Naive B cell (primary cell): ENCODE measurements around the gene EFNA2. TPM values are rescaled to one million over a fixed set of nuclear protein-coding genes. Genes with fewer than 3 reads are reported as not detected.

Source experiments
- ATAC-seq, 2 donors: fragments of 150-1000 bp; cut with Tn5 transposase; 2 replicates each; pipeline ENCODE4 v1.10.0; 2021; ENCODE audit warnings: low read depth in 2 of 2, mild to moderate bottlenecking in 2 of 2, moderate library complexity in 2 of 2
- DNase-seq: peaks from one replicate; pipeline ENCODE4 v3.0.0; 2022
- H3K27ac Mint-ChIP-seq, 6 donors: one replicate each; pipeline ENCODE4 v1.8.0; 2020 to 2022; ENCODE audit warnings: mild to moderate bottlenecking in 6 of 6, mixed read lengths in 6 of 6, moderate library complexity in 5 of 6, inconsistent platforms in 2 of 6
- H3K27me3 Mint-ChIP-seq, 3 donors: one replicate each; pipeline ENCODE4 v1.8.0; 2021 to 2022; ENCODE audit warnings: mixed read lengths in 3 of 3, mild to moderate bottlenecking in 1 of 3
- H3K36me3 Mint-ChIP-seq, 2 donors: one replicate each; pipeline ENCODE4 v1.8.0; 2020 to 2022; ENCODE audit warnings: mixed read lengths in 2 of 2, inconsistent platforms in 1 of 2, mild to moderate bottlenecking in 1 of 2
- H3K4me1 Mint-ChIP-seq, 3 donors: one replicate each; pipeline ENCODE4 v1.8.0; 2020 to 2022; ENCODE audit warnings: mixed read lengths in 3 of 3, inconsistent platforms in 1 of 3, mild to moderate bottlenecking in 1 of 3, moderate library complexity in 1 of 3
- H3K4me3 Mint-ChIP-seq, 8 donors: one replicate each; pipeline ENCODE4 v1.8.0; 2020 to 2022; ENCODE audit warnings: mild to moderate bottlenecking in 8 of 8, mixed read lengths in 8 of 8, moderate library complexity in 8 of 8, inconsistent platforms in 2 of 8
- H3K9me3 Mint-ChIP-seq, 7 donors: one replicate each; pipeline ENCODE4 v1.8.0; 2020 to 2022; ENCODE audit warnings: mixed read lengths in 7 of 7, mild to moderate bottlenecking in 5 of 7, inconsistent platforms in 2 of 7, moderate library complexity in 1 of 7
- polyA plus RNA-seq, 6 donors: library from polyadenylated mRNA; unstranded; fragments of 300-500 nt; fragmentation: Illumina TruSeq; gene quantifications; one replicate each; pipeline ENCODE4 v1.2.3, GENCODE V29; 2021; ENCODE audit warnings: low read depth in 6 of 6

EFNA2 gene
- polyA plus RNA-seq, 6 donors from 2014 or later, result not detected

DNA sequence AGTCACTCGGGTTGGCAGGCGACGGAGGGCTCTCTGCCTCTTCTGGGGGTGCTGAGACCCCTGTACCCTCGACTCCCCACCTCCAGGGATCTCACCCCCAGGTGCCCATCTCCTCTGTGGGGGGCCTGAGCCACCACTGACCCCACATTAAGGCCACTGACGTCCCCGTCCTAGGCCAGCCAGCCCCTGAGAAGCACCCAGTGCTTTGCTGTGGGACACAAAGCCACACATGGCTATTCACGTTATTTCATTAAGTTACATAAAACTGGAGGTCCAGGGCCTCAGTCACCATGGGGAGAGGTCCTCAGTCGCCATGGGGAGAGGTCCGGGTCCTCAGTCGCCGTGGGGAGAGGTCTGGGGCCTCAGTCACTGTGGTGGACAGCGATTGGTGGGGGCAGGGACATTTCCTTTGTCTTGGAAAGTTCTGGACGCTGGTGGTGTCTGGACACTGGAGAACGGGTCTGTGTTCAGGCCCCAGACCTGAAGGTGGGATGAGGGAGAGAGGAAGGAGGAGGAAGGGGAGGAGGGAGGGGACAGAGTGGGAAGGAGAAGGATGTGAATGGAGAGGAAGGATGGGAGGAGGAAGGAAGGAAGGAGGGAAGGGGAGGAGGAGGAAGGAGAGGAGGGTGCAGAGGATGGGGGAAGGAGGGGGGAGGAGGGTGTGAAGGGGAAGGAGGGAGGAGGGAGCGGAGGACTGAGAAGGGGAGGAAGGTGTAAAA is 3.9 kb upstream of the EFNA2 start:
- no peak for DNase-seq
- Mint-ChIP-seq H3K36me3 (no peaks in the 10 kb centered on the region), H3K27ac (peak overlapping the region in 1 of 6 donors; percentile 28), H3K4me1 (peaks cover 23 to 37% (median 31%) of the 10 kb centered on the region in 3 donors), H3K27me3 (peaks cover 11 to 33% (median 20%) of the 10 kb centered on the region in 3 donors), H3K9me3 (no peaks in the 10 kb centered on the region), H3K4me3 (no peak overlapping the region)
- ATAC-seq, result no peak

DNA sequence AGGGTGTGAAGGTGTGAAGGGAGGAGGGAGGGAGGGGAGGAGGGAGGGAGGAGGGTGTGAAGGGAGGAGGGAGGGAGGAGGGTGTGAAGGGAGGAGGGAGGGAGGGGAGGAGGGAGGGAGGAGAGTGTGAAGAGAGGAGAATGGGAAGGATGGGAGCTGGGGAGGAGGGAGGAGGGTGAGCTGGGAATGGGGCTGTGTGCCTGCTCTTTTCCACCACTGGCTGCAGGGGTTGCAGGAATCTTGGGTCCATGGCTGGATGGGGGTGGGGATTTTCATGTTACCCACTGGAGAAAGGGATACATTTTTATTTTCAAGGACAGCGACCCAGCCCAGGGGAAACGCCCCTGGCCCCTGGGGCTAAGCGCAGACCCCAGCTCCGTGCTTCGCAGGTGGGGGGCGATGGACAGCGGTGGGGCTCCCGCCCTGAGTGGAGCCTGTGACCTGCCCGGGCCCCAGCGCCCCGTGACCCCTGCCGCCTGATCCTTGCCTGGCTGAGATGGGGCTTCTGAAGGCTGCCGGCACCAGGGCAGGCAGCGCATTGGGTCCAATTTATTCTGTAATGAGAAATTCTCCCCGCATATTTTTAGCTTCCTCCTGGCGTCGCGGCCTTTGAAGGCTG is 3.0 kb upstream of the EFNA2 start:
- ATAC-seq, result no peak
- DNase-seq, result no peak
- no peaks in the 10 kb centered on the region for H3K9me3 Mint-ChIP-seq
- H3K27me3 Mint-ChIP-seq, result peaks cover 11 to 40% (median 21%) of the 10 kb centered on the region in 3 donors
- no peak overlapping the region for H3K27ac Mint-ChIP-seq
- H3K4me3 Mint-ChIP-seq, result no peak overlapping the region
- H3K36me3 Mint-ChIP-seq, result no peaks in the 10 kb centered on the region
- peaks cover 20 to 34% (median 28%) of the 10 kb centered on the region in 3 donors for H3K4me1 Mint-ChIP-seq

DNA sequence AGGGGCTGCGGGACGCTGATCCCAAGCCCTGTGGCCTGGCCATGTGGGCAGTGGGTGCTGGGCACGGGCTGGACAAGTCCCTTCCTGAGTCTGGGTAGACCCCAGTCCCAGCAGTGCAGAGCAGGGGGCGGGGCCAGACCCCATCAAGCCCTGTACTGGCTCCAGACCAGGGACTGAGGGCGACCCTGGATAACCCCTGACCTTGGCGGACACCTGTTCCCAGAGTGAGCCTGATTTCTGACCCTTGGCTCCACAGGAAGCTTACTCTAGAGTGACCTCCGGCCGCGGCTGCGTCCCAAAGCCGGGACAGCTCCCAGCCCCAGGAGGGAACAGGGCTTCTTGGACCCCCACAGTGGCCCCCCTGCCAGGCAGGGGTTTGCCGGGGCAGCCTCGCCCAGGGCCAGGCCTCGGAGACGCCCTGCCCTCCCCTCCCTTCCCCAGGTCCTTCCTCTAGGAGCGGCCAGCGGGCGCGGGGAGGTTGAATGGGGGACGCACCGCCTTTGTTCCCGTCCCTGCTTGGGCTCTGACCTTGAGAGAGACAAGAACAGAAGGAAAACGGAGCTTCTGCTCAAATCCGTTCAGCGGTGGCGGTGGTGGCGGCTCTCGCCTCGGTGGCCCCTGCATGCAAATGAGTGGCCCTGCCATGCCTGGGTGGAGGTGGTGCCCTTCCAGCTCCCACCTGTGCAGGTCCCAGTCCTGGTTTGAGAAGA is 2.3 kb upstream of the EFNA2 start:
- Mint-ChIP-seq H3K4me3 (peak overlapping the region in 1 of 8 donors; percentile 51), H3K27ac (no peak overlapping the region), H3K9me3 (no peaks in the 10 kb centered on the region), H3K4me1 (peaks cover 14 to 28% (median 28%) of the 10 kb centered on the region in 3 donors), H3K36me3 (no peaks in the 10 kb centered on the region), H3K27me3 (peaks cover 11 to 46% (median 21%) of the 10 kb centered on the region in 3 donors)
- DNase-seq (no peak), ATAC-seq (no peak)

DNA sequence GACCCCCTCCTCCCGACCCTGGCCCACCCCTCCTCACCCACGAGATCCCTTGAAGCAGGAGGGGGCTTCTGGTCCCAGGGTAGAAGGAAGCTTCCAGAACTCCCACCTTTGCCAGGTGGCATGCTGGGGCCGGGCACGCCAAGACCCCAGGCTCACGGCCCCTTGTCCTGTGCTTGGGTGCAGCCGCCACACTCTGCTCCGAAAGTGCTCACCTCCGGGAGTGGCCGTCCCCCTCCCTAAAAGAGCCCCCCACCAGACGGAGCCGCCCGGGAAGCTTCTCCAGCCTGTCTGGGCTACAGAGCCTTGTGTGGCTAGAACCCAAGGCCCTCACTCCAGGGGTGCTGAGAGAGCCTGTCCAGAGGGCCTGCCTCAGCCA is 1.8 kb upstream of the EFNA2 start:
- Mint-ChIP-seq H3K27me3 (peaks cover 12 to 50% (median 22%) of the 10 kb centered on the region in 3 donors), H3K9me3 (no peaks in the 10 kb centered on the region), H3K4me3 (peak overlapping the region in 5 of 8 donors; percentile 29 to 82 (median 61)), H3K4me1 (peaks cover 14 to 28% (median 26%) of the 10 kb centered on the region in 3 donors), H3K36me3 (no peaks in the 10 kb centered on the region), H3K27ac (no peak overlapping the region)
- DNase-seq (no peak), ATAC-seq (no peak)

DNA sequence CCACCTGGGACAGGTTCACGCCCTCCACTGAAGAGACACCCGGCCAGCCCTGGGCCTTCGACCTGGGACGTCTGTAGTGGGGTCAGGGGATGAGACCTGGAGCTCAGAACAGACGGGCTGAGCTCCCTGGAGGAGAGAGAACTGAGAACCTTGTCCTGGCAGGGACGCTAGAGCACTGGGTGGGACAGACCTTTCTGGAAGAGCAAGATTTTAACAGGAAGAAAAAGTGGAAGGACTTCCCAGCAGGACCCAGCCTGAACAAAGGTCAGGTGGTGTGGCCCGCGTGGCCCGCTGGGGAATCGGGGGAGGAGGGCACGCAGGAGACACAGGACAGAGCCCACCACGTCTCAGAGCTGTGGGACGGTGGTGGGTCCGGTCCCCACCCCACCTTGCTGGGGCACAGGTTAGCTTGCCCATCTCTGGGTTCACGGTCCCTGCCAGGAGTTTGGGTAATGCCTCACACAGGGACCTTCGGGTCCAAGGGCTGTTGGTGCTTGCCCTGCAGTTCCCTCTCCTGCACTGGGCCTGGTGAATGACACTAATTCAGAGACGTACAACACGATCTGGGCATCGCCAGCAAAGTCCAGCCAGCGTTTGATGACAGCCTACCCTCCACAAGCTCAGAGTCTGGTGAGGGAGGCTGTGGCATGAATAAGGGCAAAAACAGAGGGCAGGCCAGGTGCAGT is 1.2 kb upstream of the EFNA2 start:
- Mint-ChIP-seq H3K36me3 (no peaks in the 10 kb centered on the region), H3K4me1 (peaks cover 14 to 28% (median 21%) of the 10 kb centered on the region in 3 donors), H3K27ac (no peak overlapping the region), H3K27me3 (peaks cover 16 to 56% (median 27%) of the 10 kb centered on the region in 3 donors), H3K4me3 (peak overlapping the region in 7 of 8 donors; percentile 4 to 82 (median 68)), H3K9me3 (no peaks in the 10 kb centered on the region)
- ATAC-seq, result no peak
- no peak for DNase-seq

DNA sequence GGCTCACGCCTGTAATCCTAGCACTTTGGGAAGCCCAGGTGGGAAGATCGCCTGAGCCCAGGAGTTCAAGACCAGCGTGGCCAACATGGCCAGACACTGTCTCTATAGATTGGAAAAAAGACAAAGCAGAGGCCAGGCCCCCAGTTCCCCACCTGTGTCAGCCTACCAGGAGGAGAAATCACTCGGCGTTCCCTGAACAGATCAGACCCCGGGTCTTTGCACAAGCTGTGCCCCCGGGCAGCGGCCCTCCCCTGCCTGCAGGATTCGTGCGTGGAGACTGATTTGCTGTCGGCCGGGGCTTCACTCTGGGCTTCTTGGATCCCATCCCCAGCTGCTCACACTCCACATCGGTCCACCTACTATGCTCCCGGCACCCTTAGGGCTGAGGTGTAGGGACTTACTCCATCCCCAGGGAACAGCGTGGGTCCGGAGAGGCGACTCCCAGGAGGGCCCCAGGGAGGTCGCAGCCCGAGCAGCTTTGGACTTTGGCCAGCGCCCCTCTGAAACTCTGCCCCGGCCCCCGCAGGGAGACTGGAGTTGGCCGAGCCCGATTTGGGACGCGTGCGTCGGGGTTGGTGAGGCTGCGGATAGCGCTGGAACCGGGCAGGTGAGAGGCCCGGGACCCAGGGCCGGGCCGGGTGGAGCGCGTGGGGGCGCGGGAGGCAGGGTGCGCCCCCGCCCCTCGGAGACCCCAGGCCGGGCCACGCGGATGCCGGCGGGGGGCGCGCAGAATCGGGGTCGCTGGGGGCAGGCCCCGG is 515 bp upstream of the EFNA2 start:
- no peaks in the 10 kb centered on the region for H3K9me3 Mint-ChIP-seq
- peaks cover 16 to 63% (median 33%) of the 10 kb centered on the region in 3 donors for H3K27me3 Mint-ChIP-seq
- H3K4me1 Mint-ChIP-seq, result peaks cover 11 to 21% (median 13%) of the 10 kb centered on the region in 3 donors
- no peak for ATAC-seq
- peak overlapping the region; percentile 4 to 75 (median 64) for H3K4me3 Mint-ChIP-seq
- H3K27ac Mint-ChIP-seq, result peak overlapping the region in 1 of 6 donors; percentile 15
- no peak for DNase-seq
- H3K36me3 Mint-ChIP-seq, result no peaks in the 10 kb centered on the region

DNA sequence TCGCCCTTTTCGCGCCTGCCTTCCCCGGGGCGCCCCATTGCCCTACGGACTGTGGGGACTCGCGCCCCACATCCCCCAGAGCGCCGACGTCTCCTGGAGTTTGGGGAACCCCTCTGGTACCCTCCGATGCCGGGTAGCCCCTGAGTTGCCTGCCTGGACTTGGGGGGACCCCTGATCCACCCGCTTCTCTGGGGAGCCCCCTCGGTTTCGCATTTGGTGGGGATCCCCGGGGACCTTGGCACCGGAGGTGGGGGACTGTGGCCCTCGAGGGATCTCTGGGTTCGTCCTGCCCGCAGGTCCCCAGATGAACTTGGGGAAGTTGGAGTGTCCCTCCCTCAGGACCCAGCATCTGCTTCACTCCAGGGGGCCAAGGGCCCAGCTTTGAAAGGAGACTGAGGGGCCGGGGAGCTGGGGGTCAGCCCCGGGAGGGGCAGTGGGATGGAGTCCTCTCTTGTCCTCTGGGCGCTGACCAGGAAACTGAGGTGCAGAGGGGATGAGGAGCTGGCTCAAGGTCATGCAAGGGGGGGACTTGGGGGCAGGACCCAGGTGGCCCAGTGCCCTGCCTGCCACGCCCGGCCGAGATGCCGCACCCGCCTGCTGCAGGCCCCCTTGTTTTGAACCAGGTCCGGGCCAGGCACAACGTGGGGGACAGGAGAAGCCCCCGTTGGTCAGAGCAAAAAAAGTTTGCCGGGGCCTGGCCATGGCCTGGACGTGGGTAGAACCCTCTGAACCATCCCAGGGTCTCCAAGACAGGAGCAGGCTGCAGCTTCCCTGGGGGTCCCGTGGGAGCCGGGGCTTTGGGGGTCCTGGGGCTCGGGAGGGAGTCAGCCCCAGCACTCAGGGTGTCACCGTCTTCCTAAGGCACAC is 1.0 kb downstream of the EFNA2 start:
- H3K27me3 Mint-ChIP-seq, result peaks cover 16 to 62% (median 33%) of the 10 kb centered on the region in 3 donors
- peak overlapping the region in 1 of 6 donors; percentile 54 for H3K27ac Mint-ChIP-seq
- DNase-seq (no peak), ATAC-seq (no peak)
- no peaks in the 10 kb centered on the region for H3K36me3 Mint-ChIP-seq
- H3K9me3 Mint-ChIP-seq, result no peaks in the 10 kb centered on the region
- H3K4me1 Mint-ChIP-seq, result peaks cover 7 to 14% (median 9%) of the 10 kb centered on the region in 3 donors
- peak overlapping the region in 6 of 8 donors; percentile 35 to 82 (median 72) for H3K4me3 Mint-ChIP-seq

DNA sequence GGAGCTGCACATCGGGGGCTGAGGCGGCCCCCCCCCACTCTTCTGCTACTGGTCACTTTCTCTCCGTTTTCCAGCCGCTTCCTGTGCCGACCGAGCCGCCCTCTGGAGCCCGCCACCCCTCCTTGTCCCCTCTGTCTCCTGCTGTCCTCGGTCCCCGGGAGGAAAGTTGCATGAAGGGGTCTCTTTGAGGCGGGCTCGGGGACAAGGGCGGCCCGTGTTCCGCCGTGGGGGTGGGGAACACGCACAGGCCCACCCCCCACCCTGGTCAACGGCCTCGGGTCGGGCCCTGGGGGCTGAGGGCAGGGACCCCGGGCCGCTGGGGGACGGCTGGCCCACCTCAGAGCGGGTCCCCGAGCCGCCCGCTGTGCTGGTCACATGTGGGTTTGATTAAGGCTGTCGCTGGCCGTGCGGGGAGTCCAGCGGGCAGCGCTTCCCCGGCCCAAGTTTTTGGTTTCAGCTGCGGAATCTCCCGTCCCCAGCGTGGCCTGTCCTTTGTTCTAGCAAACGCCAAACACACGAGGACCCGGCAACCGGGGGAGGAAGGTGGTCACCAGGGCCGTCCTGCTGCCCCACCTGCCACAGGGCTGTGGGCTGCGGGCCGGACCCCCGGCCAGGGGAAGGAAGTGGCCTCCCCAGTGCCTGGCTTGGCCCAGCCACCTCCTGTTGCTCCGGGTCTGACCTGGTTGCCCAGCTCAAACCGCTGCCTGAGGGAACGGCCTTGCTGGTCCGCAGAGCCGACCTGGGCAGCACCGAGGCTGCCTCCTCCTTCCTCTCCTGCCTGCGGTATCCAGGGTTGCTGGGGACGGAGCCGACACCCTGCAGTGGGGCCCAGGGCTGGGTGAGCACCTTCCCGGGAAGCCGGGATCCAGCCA is 1.9 kb downstream of the EFNA2 start:
- Mint-ChIP-seq H3K4me3 (peak overlapping the region in 2 of 8 donors; percentile 33 to 47), H3K27me3 (peaks cover 16 to 67% (median 41%) of the 10 kb centered on the region in 3 donors), H3K27ac (no peak overlapping the region), H3K4me1 (peaks cover 7 to 18% (median 11%) of the 10 kb centered on the region in 3 donors), H3K9me3 (no peaks in the 10 kb centered on the region), H3K36me3 (no peaks in the 10 kb centered on the region)
- no peak for ATAC-seq
- DNase-seq, result no peak

DNA sequence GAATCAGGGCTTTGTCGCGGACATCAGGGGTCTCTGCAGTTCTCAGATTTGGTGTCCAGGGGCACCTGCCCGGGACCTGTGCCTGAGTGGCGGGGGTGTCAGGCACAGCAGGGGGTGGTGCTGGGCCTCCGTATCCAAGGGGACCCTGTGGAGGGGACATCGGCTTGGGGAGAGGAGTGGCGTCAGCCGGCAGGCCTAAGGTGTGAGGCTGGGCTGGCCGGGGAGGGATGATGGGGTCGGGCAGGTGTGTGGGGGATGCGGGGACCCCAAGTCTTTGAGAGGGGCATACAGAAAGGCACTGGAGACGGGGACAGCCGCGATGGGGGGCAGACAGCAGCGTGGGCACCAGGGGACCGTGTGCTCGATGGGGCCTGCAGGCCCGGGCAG is 2.5 kb downstream of the EFNA2 start:
- DNase-seq (no peak), ATAC-seq (no peak)
- peaks cover 16 to 65% (median 44%) of the 10 kb centered on the region in 3 donors for H3K27me3 Mint-ChIP-seq
- H3K4me1 Mint-ChIP-seq, result peaks cover 7 to 19% (median 12%) of the 10 kb centered on the region in 3 donors
- no peaks in the 10 kb centered on the region for H3K9me3 Mint-ChIP-seq
- H3K4me3 Mint-ChIP-seq, result no peak overlapping the region
- H3K36me3 Mint-ChIP-seq, result no peaks in the 10 kb centered on the region
- no peak overlapping the region for H3K27ac Mint-ChIP-seq

DNA sequence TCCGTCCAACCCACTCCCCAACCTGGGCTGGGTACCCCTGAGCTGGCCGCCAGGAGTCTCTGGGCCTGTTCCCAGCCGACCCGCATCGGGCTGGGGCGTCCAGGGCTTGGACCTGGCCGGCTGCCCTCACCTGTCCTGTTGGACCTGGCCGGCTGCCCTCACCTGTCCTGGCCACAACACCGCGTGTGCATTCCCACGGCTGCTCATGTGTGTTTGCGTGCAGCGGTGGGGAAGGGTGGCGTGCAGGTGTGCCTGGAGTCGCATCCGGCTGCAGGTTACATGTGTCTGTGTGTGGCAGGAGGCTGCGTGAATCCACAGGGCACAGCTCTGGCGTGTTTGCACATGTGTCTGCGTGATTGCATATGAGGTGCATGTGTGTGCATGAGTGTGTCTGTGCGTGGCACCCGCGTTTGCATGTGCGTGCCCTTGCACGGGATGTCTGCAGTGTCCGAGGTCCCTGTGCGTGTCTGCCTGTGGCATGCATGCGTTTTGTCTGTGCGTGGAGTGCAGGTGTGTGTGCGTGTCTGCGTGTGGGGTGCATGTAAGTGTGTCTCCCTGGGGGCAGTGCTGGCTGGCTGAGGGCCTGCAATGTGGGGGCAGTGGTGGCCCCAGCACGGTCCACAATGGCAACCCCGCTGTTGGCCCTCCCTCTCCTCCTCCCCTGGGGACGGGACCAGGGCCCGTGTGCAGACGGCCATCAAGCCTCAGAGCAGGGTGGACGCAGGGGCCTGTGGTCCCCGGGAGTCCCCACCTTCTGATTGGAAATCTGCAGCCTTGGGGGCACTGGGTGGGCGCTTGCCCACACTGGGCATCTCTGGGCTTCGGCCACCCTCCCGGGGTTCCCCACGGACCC is 3.4 kb downstream of the EFNA2 start:
- Mint-ChIP-seq H3K9me3 (no peaks in the 10 kb centered on the region), H3K27ac (no peak overlapping the region), H3K36me3 (no peaks in the 10 kb centered on the region), H3K4me1 (peaks cover 7 to 19% (median 12%) of the 10 kb centered on the region in 3 donors), H3K4me3 (peak overlapping the region in 2 of 8 donors; percentile 10 to 22), H3K27me3 (peaks cover 15 to 64% (median 42%) of the 10 kb centered on the region in 3 donors)
- ATAC-seq, result no peak
- DNase-seq, result no peak

DNA sequence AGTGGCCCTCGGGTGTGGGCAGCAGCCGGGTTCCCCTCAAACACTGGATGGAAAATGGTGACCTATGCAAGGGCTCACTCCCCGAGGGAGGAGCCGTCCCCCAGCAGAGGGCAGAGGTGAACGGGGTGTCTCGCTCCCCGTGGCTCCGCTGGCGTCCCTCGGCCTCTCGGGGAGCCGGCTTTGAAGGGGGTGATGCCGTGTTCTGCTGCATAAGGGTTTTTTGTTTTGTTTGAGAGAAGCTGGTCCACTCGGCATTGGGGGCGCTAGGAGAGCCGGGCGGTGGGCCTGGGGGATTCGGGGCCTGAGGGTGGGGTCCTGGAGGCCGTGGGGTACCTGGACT is 4.0 kb downstream of the EFNA2 start:
- Mint-ChIP-seq H3K4me3 (no peak overlapping the region), H3K27me3 (peaks cover 9 to 64% (median 41%) of the 10 kb centered on the region in 3 donors), H3K9me3 (no peaks in the 10 kb centered on the region), H3K27ac (no peak overlapping the region), H3K36me3 (no peaks in the 10 kb centered on the region), H3K4me1 (peaks cover 6 to 15% (median 12%) of the 10 kb centered on the region in 3 donors)
- ATAC-seq (no peak), DNase-seq (no peak)
